ENCODE results near the gene COG5.

DNA sequence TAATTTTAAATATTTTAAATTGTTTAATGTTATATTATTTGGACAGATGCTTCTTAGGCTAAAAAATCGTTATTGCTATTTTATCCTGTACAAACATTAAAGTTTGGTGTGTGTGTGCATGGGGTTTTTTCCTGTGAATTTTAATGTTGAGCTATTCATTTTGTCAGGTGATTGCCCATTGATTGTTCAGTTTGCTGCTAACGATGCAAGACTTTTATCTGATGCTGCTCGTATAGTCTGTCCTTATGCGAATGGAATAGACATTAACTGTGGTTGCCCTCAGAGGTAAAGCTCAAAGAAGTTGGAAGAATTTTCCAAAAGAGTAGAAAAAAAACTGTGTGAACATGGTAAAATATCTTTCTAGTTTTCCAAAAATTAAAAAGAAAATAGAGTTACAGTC lies 9.8 kb upstream of the COG5 start:
- TF ChIP-seq PBX3 (CRISPR knock-in tag; IDR thresholded peaks at IDR 0.05) (no peak), ZEB2 (tag by site-specific recombination; IDR thresholded peaks at IDR 0.05) (no peak), ZNF830 (tag by site-specific recombination; IDR thresholded peaks at IDR 0.05; ENCODE audit: low read depth) (no peak), CTCF (tag by site-specific recombination; IDR thresholded peaks at IDR 0.05) (no peak)

Data from HEK293 (cell line).